ENCODE data around the gene SPRED1.
A peak's percentile ranks its signal among the peaks of the same experiment; 100 is the strongest.

Gene SPRED1

GRCh38 chr15:38247336-38247735, 5.3 kb upstream of the SPRED1 start:
- H3K4me3 ChIP-seq (replicated peaks; ENCODE audit: low read depth, low read length): no peak overlapping the region
- no peak for TF ChIP-seq CTCF (IDR thresholded peaks at IDR 0.05; ENCODE audit: low read length, missing control alignments)
- DNase-seq (ENCODE audit: low read depth): peak; percentile 62

GRCh38 chr15:38253351-38253781, 730 bp downstream of the SPRED1 start:
- TF ChIP-seq CTCF (IDR thresholded peaks at IDR 0.05; ENCODE audit: low read length, missing control alignments): no peak
- peak overlapping the region; percentile 95 for H3K4me3 ChIP-seq (replicated peaks; ENCODE audit: low read depth, low read length)
- peak; percentile 77 for DNase-seq (ENCODE audit: low read depth)

- TF ChIP-seq CTCF (IDR thresholded peaks at IDR 0.05; ENCODE audit: low read length, missing control alignments): no peak
- peak; percentile 77 for DNase-seq (ENCODE audit: low read depth)
Observed at GRCh38 chr15:38254051-38254883, 1.6 kb downstream of the SPRED1 start.

GRCh38 chr15:38255690-38256089, 3.1 kb downstream of the SPRED1 start:
- TF ChIP-seq CTCF (IDR thresholded peaks at IDR 0.05; ENCODE audit: low read length, missing control alignments): no peak
- DNase-seq (ENCODE audit: low read depth): no peak
- peak overlapping the region; percentile 95 for H3K4me3 ChIP-seq (replicated peaks; ENCODE audit: low read depth, low read length)

More at GRCh38 chr15:38254051-38254883, 1.6 kb downstream of the SPRED1 start:
- H3K4me3 ChIP-seq (replicated peaks; ENCODE audit: low read depth, low read length): peak overlapping the region; percentile 95

GRCh38 chr15:38257676-38258075, 5.0 kb downstream of the SPRED1 start:
- TF ChIP-seq CTCF (IDR thresholded peaks at IDR 0.05; ENCODE audit: low read length, missing control alignments): no peak
- H3K4me3 ChIP-seq (replicated peaks; ENCODE audit: low read depth, low read length): peak overlapping the region; percentile 95
- DNase-seq (ENCODE audit: low read depth): no peak

- no peak for DNase-seq (ENCODE audit: low read depth)
- TF ChIP-seq CTCF (IDR thresholded peaks at IDR 0.05; ENCODE audit: low read length, missing control alignments): no peak
- H3K4me3 ChIP-seq (replicated peaks; ENCODE audit: low read depth, low read length): no peak overlapping the region
Observed at GRCh38 chr15:38259134-38259533, 6.5 kb downstream of the SPRED1 start.

GRCh38 chr15:38260077-38260476, 7.4 kb downstream of the SPRED1 start:
- DNase-seq (ENCODE audit: low read depth): peak; percentile 50
- H3K4me3 ChIP-seq (replicated peaks; ENCODE audit: low read depth, low read length): no peak overlapping the region
- peak; percentile 21 for TF ChIP-seq CTCF (IDR thresholded peaks at IDR 0.05; ENCODE audit: low read length, missing control alignments)
